ENCODE measurements around the gene CACNA1F.

CACNA1F gene

GRCh38 chrX:49242545-49243066, 9.5 kb upstream of the CACNA1F start:
- Histone ChIP-seq H3K4me2 (ENCODE audit: low read depth, low read length) (no peak overlapping the region), H3K9me3 (replicated peaks; ENCODE audit: insufficient read depth, low read length) (no peaks in the 10 kb centered on the region), H4K20me1 (ENCODE audit: insufficient read depth, low read length) (no peaks in the 10 kb centered on the region), H3K27ac (ENCODE audit: low read length) (no peak overlapping the region), H3K9me2 (replicated peaks; ENCODE audit: insufficient read depth, low read length) (no peaks in the 10 kb centered on the region), H3K4me3 (ENCODE audit: low read length) (no peak overlapping the region), H2AFZ (ENCODE audit: low read length) (no peak overlapping the region), H3K36me3 (replicated peaks; ENCODE audit: insufficient read depth, low read length) (no peaks in the 10 kb centered on the region), H3K27me3 (replicated peaks; ENCODE audit: insufficient read depth, low read length) (no peaks in the 10 kb centered on the region), H3K79me2 (ENCODE audit: low read length) (no peaks in the 10 kb centered on the region), H3K4me1 (ENCODE audit: low read length) (no peaks in the 10 kb centered on the region), H3F3A (ENCODE audit: insufficient read depth, low read length) (no peaks in the 10 kb centered on the region), H3K9ac (ENCODE audit: low read length) (no peak overlapping the region)
- TF ChIP-seq CTCF (IDR thresholded peaks at IDR 0.05; ENCODE audit: low read length) (no peak), EZH2phosphoT487 (IDR thresholded peaks at IDR 0.05; ENCODE audit: low read length) (no peak), EZH2 (optimal IDR thresholded peaks at IDR 0.05; ENCODE audit: low read depth, low read length) (no peak)
- DNase-seq, result no peak

- no peak overlapping the region for H3K4me2 ChIP-seq (ENCODE audit: low read depth, low read length)
- no peak for TF ChIP-seq EZH2phosphoT487 (IDR thresholded peaks at IDR 0.05; ENCODE audit: low read length)
- no peak for TF ChIP-seq EZH2 (optimal IDR thresholded peaks at IDR 0.05; ENCODE audit: low read depth, low read length)
- no peak for TF ChIP-seq CTCF (IDR thresholded peaks at IDR 0.05; ENCODE audit: low read length)
- no peak overlapping the region for H3K27ac ChIP-seq (ENCODE audit: low read length)
- H3K4me1 ChIP-seq (ENCODE audit: low read length), result no peaks in the 10 kb centered on the region
- H3K4me3 ChIP-seq (ENCODE audit: low read length), result no peak overlapping the region
- H2AFZ ChIP-seq (ENCODE audit: low read length), result no peak overlapping the region
- no peaks in the 10 kb centered on the region for H3K9me2 ChIP-seq (replicated peaks; ENCODE audit: insufficient read depth, low read length)
- no peaks in the 10 kb centered on the region for H4K20me1 ChIP-seq (ENCODE audit: insufficient read depth, low read length)
- no peak for DNase-seq
- H3K79me2 ChIP-seq (ENCODE audit: low read length), result no peaks in the 10 kb centered on the region
- H3K27me3 ChIP-seq (replicated peaks; ENCODE audit: insufficient read depth, low read length), result no peaks in the 10 kb centered on the region
- no peaks in the 10 kb centered on the region for H3K36me3 ChIP-seq (replicated peaks; ENCODE audit: insufficient read depth, low read length)
- H3F3A ChIP-seq (ENCODE audit: insufficient read depth, low read length), result no peaks in the 10 kb centered on the region
- H3K9ac ChIP-seq (ENCODE audit: low read length), result no peak overlapping the region
- no peaks in the 10 kb centered on the region for H3K9me3 ChIP-seq (replicated peaks; ENCODE audit: insufficient read depth, low read length)
Observed at GRCh38 chrX:49238735-49239134, 5.6 kb upstream of the CACNA1F start.

GRCh38 chrX:49237060-49237459, 3.9 kb upstream of the CACNA1F start:
- DNase-seq, result no peak
- Histone ChIP-seq H3K4me3 (ENCODE audit: low read length) (no peak overlapping the region), H2AFZ (ENCODE audit: low read length) (no peak overlapping the region), H3K4me1 (ENCODE audit: low read length) (no peaks in the 10 kb centered on the region), H3K4me2 (ENCODE audit: low read depth, low read length) (no peak overlapping the region), H3K9ac (ENCODE audit: low read length) (no peak overlapping the region), H3K9me2 (replicated peaks; ENCODE audit: insufficient read depth, low read length) (no peaks in the 10 kb centered on the region), H3K9me3 (replicated peaks; ENCODE audit: insufficient read depth, low read length) (no peaks in the 10 kb centered on the region), H4K20me1 (ENCODE audit: insufficient read depth, low read length) (no peaks in the 10 kb centered on the region), H3K27me3 (replicated peaks; ENCODE audit: insufficient read depth, low read length) (no peaks in the 10 kb centered on the region), H3K27ac (ENCODE audit: low read length) (no peak overlapping the region), H3K79me2 (ENCODE audit: low read length) (no peaks in the 10 kb centered on the region), H3K36me3 (replicated peaks; ENCODE audit: insufficient read depth, low read length) (no peaks in the 10 kb centered on the region), H3F3A (ENCODE audit: insufficient read depth, low read length) (no peaks in the 10 kb centered on the region)
- TF ChIP-seq EZH2 (optimal IDR thresholded peaks at IDR 0.05; ENCODE audit: low read depth, low read length) (no peak), EZH2phosphoT487 (IDR thresholded peaks at IDR 0.05; ENCODE audit: low read length) (no peak), CTCF (IDR thresholded peaks at IDR 0.05; ENCODE audit: low read length) (no peak)

Data from MM.1S (cell line).